HG03103 (cell line): ENCODE results near the gene THOC3.
A peak's percentile ranks its signal among the peaks of the same experiment; 100 is the strongest.
"Not testable (repeated sequence)": the region's sequence is repeated elsewhere in the genome, so short reads cannot be mapped to it uniquely, and the experiment has no call there.

ENCODE experiments used
- ATAC-seq: cut with Tn5 transposase; IDR thresholded peaks from one replicate; pipeline ENCODE4 v1.9.1; 2021; ENCODE audit warnings: low read depth; ENCODE audit not compliant: unreplicated experiment

THOC3 gene

GRCh38 chr5:175943253-175943652 is 24.9 kb downstream of the THOC3 start:
- ATAC-seq: not testable (repeated sequence)

DNA sequence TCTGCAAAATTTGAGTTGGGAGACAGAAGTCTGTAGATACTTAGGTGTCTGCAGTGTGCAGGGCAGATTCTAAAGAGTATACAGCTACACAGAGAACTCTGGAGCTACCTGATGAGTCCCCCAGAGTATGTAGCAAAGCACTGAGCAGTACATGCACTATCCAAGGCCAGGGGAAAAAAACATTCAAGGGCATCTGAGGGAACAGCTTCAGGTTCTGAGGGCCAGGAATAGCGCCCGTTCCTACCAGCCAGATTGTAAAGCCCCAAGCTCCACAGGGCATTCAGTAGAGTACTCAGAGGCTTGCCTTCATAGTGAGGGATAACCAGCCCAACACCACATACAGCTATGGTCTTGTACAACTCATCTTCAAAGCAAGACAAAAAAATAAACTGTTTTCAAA is 27.5 kb downstream of the THOC3 start:
- not testable (repeated sequence) for ATAC-seq

DNA sequence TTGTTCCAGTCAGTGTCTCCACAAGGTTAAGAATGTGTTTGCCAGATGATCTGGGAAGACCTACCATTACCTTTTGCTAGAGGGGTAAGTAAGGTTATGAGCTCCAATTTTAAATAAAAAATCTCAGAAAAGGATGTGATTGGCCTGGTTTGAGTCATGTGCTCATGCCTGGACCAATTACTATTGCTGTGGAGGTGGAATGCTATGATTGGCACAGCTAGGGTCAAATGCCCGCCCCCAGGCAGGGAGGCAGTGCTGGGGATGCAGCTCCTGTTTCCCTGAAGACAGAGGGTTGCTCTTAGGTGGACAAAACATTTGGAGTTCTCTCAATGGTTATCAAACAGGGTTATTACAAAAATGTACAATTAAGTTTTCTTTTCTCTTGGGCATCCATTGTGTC is 29.6 kb downstream of the THOC3 start:
- ATAC-seq: not testable (repeated sequence)

- not testable (repeated sequence) for ATAC-seq
These were observed 39.4 kb downstream of the THOC3 start for GRCh38 chr5:175928752-175929151.

DNA sequence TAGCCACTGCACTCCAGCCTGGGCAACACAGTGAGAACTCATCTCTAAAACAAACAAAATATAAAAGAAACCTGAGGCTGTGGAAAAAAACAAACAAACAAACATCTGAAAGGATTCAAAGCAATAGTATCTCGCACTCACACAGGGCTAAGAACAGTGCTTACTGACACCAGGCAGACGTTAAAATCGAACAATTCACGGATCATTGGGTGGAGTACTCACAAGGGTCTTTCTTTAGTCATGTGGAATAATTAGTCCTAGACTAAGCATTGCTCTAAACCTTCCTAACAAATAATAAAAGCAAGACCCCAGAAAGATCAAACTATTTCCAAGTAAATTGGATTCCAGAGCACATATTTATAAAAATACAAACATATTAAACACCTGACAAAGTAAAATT is 43.0 kb downstream of the THOC3 start:
- not testable (repeated sequence) for ATAC-seq

- ATAC-seq: no peak
These were observed 45.8 kb downstream of the THOC3 start for GRCh38 chr5:175922192-175922885.

DNA sequence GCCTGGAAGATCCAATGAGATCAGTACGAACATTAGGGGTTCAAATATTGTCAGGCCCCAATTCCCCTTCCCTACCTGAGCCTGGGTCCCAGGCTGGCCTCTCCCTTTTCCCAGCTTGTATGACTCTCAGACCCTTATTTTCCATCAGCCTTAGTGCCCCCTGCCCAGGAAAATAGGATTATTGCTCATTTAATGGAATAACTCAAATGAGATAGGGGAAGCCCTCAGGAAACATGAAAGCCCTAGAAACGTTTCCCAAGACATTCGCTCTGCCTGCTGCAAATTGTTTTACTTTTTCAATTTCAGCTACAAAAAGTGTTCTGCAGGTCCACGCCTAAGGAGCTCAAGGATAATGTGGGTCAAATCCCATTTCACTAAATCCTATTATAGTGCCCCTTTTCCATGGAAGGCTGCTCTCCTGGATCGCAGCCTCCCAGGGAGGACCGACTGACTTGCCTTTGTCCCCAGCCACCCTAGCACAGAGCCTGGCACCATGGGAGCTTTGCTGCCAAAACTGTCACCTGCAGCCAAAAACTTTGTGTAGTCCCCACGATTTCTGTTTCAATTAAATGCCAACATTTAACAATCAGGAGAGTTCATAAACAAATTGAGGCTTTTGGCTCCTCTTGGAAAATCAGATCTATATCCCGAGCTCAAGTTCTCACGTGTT is 46.9 kb downstream of the THOC3 start:
- no peak for ATAC-seq

GRCh38 chr5:175920231-175920811 is 47.8 kb downstream of the THOC3 start:
- ATAC-seq: no peak

GRCh38 chr5:175915066-175916037 is 52.8 kb downstream of the THOC3 start:
- peak; percentile 53 for ATAC-seq

DNA sequence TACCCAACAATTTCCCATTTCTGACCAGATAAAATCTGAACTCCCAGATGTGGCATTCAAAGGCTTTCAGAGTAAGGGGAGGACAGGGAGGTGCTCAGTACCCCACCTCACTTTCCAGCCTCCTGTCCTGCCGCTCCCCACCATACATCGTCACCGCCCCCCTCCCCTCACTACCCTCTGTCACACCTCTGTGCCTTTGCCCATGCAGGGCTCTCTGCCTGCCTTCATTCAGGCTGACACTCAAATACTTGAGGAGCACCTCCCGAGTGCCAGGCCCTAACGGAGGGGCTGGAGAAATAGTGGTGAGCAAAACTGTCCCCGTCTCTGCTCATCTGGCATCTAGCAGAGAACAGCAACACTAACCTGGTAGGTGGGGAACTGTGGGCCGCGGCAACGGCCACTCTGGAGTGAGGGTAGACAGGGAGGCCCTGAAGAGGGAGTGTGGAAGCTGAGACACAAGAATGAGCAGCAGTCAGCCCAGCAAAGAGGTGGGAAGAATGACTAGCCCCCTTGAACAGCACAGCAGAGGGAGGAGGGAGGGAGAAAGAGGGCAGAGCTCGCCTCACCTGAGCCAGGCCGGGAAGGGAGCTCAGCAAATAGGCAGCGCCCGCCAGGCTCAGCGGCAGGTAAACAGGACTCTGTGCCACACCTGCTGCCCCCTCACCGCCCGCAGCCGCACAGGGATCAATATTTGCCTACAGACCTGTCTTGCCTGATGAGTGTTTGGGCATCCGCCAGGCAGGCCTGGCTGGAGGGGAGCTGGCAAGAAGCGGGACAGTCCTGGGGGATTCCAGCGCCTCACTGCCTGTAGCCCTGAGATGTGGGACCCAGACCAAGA is 54.1 kb downstream of the THOC3 start:
- ATAC-seq: not testable (repeated sequence)

- ATAC-seq: not testable (repeated sequence)
These were observed 58.0 kb downstream of the THOC3 start for GRCh38 chr5:175910072-175910471.
